Peyer's patch (tissue), 4 donors: Measurements from ENCODE around the gene ABCA7.

Experiments
- POLR2A ChIP-seq, 2 donors: fragments of 450-650 bp; IDR thresholded peaks; one replicate each; pipeline ENCODE4 v1.5.1; 2017; ENCODE audit warnings: antibody characterized with exemption in 2 of 2, mild to moderate bottlenecking in 2 of 2, moderate library complexity in 2 of 2
- TF ChIP-seq, protein P1 (sequence below), 6 experiments: fragments of 450-650 bp in 4 of 6; fragments of 200-600 bp in 2 of 6; sonication (generic) in 1 of 6; IDR thresholded peaks; one replicate each; pipeline ENCODE4 v1.5.1; 2017 to 2019; ENCODE audit warnings: antibody characterized with exemption in 6 of 6, mild to moderate bottlenecking in 3 of 6, moderate library complexity in 1 of 6

DNA sequence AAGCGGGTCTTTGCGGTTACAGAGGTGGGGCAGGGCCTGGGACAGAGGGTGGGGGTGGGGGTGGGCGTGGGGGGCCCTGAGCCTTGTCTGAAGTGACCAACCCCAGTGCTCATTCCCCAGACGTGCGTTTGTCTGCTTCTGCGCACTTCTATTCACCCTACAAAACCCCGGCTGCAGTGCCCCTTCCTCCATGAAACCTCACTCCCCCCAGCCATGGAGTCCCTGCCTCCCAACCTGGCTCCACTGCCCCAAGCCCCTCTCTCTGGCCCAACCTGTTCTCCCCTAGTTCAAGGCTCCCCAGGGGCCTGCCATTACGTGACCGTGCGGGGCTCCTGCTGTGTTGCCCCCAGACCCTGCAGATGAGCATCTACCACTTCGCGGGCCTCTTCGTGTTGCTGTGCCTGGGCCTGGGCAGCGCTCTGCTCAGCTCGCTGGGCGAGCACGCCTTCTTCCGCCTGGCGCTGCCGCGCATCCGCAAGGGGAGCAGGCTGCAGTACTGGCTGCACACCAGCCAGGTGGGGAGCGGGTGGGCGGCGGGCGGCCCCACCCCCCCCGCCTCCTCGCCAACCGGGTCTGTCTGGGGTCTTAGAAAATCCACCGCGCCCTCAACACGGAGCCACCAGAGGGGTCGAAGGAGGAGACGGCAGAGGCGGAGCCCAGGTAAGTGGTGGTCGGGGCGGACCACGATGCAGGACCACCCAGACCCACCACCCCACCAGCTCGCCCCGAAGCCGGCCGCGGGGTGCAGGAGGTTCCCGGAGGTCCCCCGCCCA is 31.5 kb upstream of the ABCA7 start:
- TF ChIP-seq, protein P1, sequence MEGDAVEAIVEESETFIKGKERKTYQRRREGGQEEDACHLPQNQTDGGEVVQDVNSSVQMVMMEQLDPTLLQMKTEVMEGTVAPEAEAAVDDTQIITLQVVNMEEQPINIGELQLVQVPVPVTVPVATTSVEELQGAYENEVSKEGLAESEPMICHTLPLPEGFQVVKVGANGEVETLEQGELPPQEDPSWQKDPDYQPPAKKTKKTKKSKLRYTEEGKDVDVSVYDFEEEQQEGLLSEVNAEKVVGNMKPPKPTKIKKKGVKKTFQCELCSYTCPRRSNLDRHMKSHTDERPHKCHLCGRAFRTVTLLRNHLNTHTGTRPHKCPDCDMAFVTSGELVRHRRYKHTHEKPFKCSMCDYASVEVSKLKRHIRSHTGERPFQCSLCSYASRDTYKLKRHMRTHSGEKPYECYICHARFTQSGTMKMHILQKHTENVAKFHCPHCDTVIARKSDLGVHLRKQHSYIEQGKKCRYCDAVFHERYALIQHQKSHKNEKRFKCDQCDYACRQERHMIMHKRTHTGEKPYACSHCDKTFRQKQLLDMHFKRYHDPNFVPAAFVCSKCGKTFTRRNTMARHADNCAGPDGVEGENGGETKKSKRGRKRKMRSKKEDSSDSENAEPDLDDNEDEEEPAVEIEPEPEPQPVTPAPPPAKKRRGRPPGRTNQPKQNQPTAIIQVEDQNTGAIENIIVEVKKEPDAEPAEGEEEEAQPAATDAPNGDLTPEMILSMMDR (IDR thresholded peaks at IDR 0.05) = no peak
- TF ChIP-seq POLR2A (IDR thresholded peaks at IDR 0.05) = no peak
